Esophagus muscularis mucosa (tissue), 4 donors: ENCODE results near the gene BBS2.

ENCODE experiments used
- CTCF ChIP-seq, 3 experiments: fragments of 200-600 bp in 2 of 3; fragments of 450-650 bp in 1 of 3; sonication (generic) in 2 of 3; IDR thresholded peaks; one replicate each; pipeline ENCODE4 v1.5.1; 2017 to 2019; ENCODE audit warnings: antibody characterized with exemption in 3 of 3, mild to moderate bottlenecking in 2 of 3, moderate library complexity in 1 of 3
- EP300 ChIP-seq: sonication (generic); formaldehyde crosslinking; IDR thresholded peaks from one replicate; pipeline ENCODE4 v1.6.1; 2017; ENCODE audit warnings: antibody characterized with exemption
- POLR2AphosphoS5 ChIP-seq, 2 donors: sonication (generic); formaldehyde crosslinking; IDR thresholded peaks; one replicate each; pipeline ENCODE4 v1.6.1; 2017; ENCODE audit warnings: antibody characterized with exemption in 2 of 2

GRCh38 chr16:56519459-56520250, at the start of gene BBS2:
- peak in 1 of 3 experiments; percentile 4 for TF ChIP-seq CTCF (IDR thresholded peaks at IDR 0.05)
- TF ChIP-seq POLR2AphosphoS5 (IDR thresholded peaks at IDR 0.05) = peak; percentile 93 to 94
- no peak for TF ChIP-seq EP300
